IMR-90 (cell line): Measurements from ENCODE around the gene LRRC8C. TPM values are rescaled to one million over a fixed set of nuclear protein-coding genes. Genes with fewer than 3 reads are reported as not detected.

Experiments
- ATAC-seq: fragments of 200-7000 bp; cut with Tn5 transposase; 2 replicates; pipeline ENCODE4 v1.9.1; 2020; ENCODE audit warnings: low read depth, mild to moderate bottlenecking, moderate library complexity
- BruUV-seq: library from RNA; stranded (reverse); fragments of 400-500 nt; replicated peaks from 2 replicates; lab custom pipeline; 2021; lab: Mats Ljungman, UMichigan
- CTCF ChIA-PET: fragments of 300-600 bp; formaldehyde crosslinking; extraction: SDS; loops from one replicate; lab custom pipeline; 2021; ENCODE audit warnings: antibody characterized with exemption; lab: Yijun Ruan, JAX
- POLR2A ChIA-PET: fragments of 300-600 bp; sonication (Branson Sonifier 250); formaldehyde crosslinking; loops from one replicate; lab custom pipeline; 2022; ENCODE audit warnings: antibody characterized with exemption; ENCODE audit not compliant: unreplicated experiment; lab: Charles Lee
- DNase-seq: peaks from one replicate; pipeline ENCODE4 v3.0.0; 2013
- H2AFZ ChIP-seq: replicated peaks from 2 replicates; pipeline ENCODE3; 2013; ENCODE audit warnings: low read length, mild to moderate bottlenecking; ENCODE audit not compliant: poor library complexity
- H2AK5ac ChIP-seq: 2 replicates; pipeline ENCODE4 v1.6.1; 2013; ENCODE audit warnings: low read depth, low read length, inconsistent platforms
- H2AK9ac ChIP-seq: replicated peaks from 2 replicates; pipeline ENCODE3; 2013; ENCODE audit warnings: mild to moderate bottlenecking, low read depth, low read length, moderate library complexity; ENCODE audit not compliant: poor library complexity
- H2BK120ac ChIP-seq: 2 replicates; pipeline ENCODE4 v1.6.1; 2013; ENCODE audit warnings: low read depth, low read length, inconsistent platforms
- H2BK15ac ChIP-seq: 3 replicates; pipeline ENCODE4 v1.6.1; 2013; ENCODE audit warnings: low read depth, low read length, inconsistent platforms
- H2BK20ac ChIP-seq: 2 replicates; pipeline ENCODE4 v1.6.1; 2013; ENCODE audit warnings: low read depth, mild to moderate bottlenecking, inconsistent platforms, low read length, moderate library complexity
- H2BK5ac ChIP-seq: 2 replicates; pipeline ENCODE4 v1.6.1; 2013; ENCODE audit warnings: mild to moderate bottlenecking, low read depth, low read length, inconsistent platforms; ENCODE audit not compliant: poor library complexity, severe bottlenecking
- H3K14ac ChIP-seq: replicated peaks from 2 replicates; pipeline ENCODE4 v1.6.1; 2013; ENCODE audit warnings: low read depth, low read length, inconsistent platforms
- H3K18ac ChIP-seq: 2 replicates; pipeline ENCODE4 v1.6.1; 2013; ENCODE audit warnings: low read depth, low read length, control low read depth
- H3K23ac ChIP-seq: 2 replicates; pipeline ENCODE4 v1.6.1; 2013; ENCODE audit warnings: low read depth, low read length, inconsistent platforms
- H3K27ac ChIP-seq: 2 replicates; pipeline ENCODE4 v1.5.1; 2013; ENCODE audit warnings: mild to moderate bottlenecking, control low read depth, low read length; ENCODE audit not compliant: insufficient read depth
- H3K27me3 ChIP-seq: 2 replicates; pipeline ENCODE4 v1.6.1; 2013; ENCODE audit warnings: low read length; ENCODE audit not compliant: control insufficient read depth, insufficient read depth
- H3K36me3 ChIP-seq: 2 replicates; pipeline ENCODE4 v1.6.1; 2013; ENCODE audit warnings: low read length, mixed read lengths; ENCODE audit not compliant: control insufficient read depth, insufficient read depth
- H3K4ac ChIP-seq: 2 replicates; pipeline ENCODE4 v1.6.1; 2013; ENCODE audit warnings: low read depth, low read length, inconsistent platforms
- H3K4me1 ChIP-seq: 2 replicates; pipeline ENCODE4 v1.6.1; 2013; ENCODE audit warnings: low read length, mixed read lengths; ENCODE audit not compliant: control insufficient read depth, insufficient read depth
- H3K4me2 ChIP-seq: 2 replicates; pipeline ENCODE4 v1.6.1; 2013; ENCODE audit warnings: low read depth, mild to moderate bottlenecking, control low read depth, low read length, moderate library complexity
- H3K4me3 ChIP-seq: 2 replicates; pipeline ENCODE4 v1.5.1; 2013; ENCODE audit warnings: low read depth, mild to moderate bottlenecking, control low read depth, low read length, moderate library complexity; ENCODE audit not compliant: insufficient read depth
- H3K56ac ChIP-seq: 2 replicates; pipeline ENCODE4 v1.6.1; 2013; ENCODE audit warnings: low read length, inconsistent platforms; ENCODE audit not compliant: insufficient read depth; ENCODE audit errors: extremely low read depth
- H3K79me1 ChIP-seq, 2 experiments: 2 replicates each; pipeline ENCODE4 v1.6.1; 2013; ENCODE audit warnings: low read length in 2 of 2, inconsistent platforms in 1 of 2, low read depth in 1 of 2
- H3K9ac ChIP-seq: 2 replicates; pipeline ENCODE4 v1.6.1; 2013; ENCODE audit warnings: low read depth, low read length, control low read depth
- H3K9me1 ChIP-seq: 2 replicates; pipeline ENCODE4 v1.6.1; 2013; ENCODE audit warnings: low read length, inconsistent platforms; ENCODE audit not compliant: insufficient read depth
- H3K9me3 ChIP-seq: 2 replicates; pipeline ENCODE4 v1.6.1; 2013; ENCODE audit warnings: low read length; ENCODE audit not compliant: control insufficient read depth, insufficient read depth
- H4K20me1 ChIP-seq: 2 replicates; pipeline ENCODE4 v1.6.1; 2013; ENCODE audit warnings: low read length, inconsistent platforms; ENCODE audit not compliant: insufficient read depth
- H4K5ac ChIP-seq: 2 replicates; pipeline ENCODE4 v1.6.1; 2013; ENCODE audit warnings: mild to moderate bottlenecking, low read depth, low read length, control low read depth
- H4K8ac ChIP-seq, 2 experiments: 2 replicates each; pipeline ENCODE4 v1.6.1; 2013; ENCODE audit warnings: low read depth in 2 of 2, low read length in 2 of 2, control low read depth in 1 of 2, inconsistent platforms in 1 of 2
- H4K91ac ChIP-seq: 2 replicates; pipeline ENCODE4 v1.6.1; 2013; ENCODE audit warnings: low read depth, low read length, inconsistent platforms; ENCODE audit not compliant: insufficient read depth
- BHLHE40 ChIP-seq: fragments of 150-350 bp; IDR thresholded peaks from 2 replicates; pipeline ENCODE4 v1.6.1; 2016; ENCODE audit warnings: mild to moderate bottlenecking, low read depth, low read length
- CEBPB ChIP-seq: IDR thresholded peaks from 2 replicates; pipeline ENCODE4 v1.6.1; 2012; ENCODE audit warnings: low read depth, low read length, improper control_type of control experiment
- FOS ChIP-seq: fragments of 150-350 bp; IDR thresholded peaks from 2 replicates; pipeline ENCODE4 v1.6.1; 2016; ENCODE audit warnings: low read depth, low read length
- MXI1 ChIP-seq: IDR thresholded peaks from 2 replicates; pipeline ENCODE4 v1.6.1; 2012; ENCODE audit warnings: low read depth, mild to moderate bottlenecking, low read length, moderate library complexity, borderline replicate concordance
- NFE2L2 ChIP-seq: fragments of 150-350 bp; IDR thresholded peaks from 2 replicates; pipeline ENCODE4 v1.6.1; 2016; ENCODE audit warnings: low read depth, mild to moderate bottlenecking, low read length
- POLR2A ChIP-seq: IDR thresholded peaks from 2 replicates; pipeline ENCODE4 v1.6.1; 2012; ENCODE audit warnings: mild to moderate bottlenecking, low read depth, low read length
- RAD21 ChIP-seq: IDR thresholded peaks from 2 replicates; pipeline ENCODE4 v1.6.1; 2012; ENCODE audit warnings: low read length, improper control_type of control experiment
- RFX5 ChIP-seq: IDR thresholded peaks from 2 replicates; pipeline ENCODE4 v1.8.0; 2012; ENCODE audit warnings: low read depth, mild to moderate bottlenecking, low read length, moderate library complexity
- SMC3 ChIP-seq: fragments of 150-350 bp; IDR thresholded peaks from 2 replicates; pipeline ENCODE4 v1.6.1; 2016; ENCODE audit warnings: low read depth, mild to moderate bottlenecking, antibody characterized with exemption, low read length, moderate library complexity
- WGBS, 2 experiments: methylation state at CpG; one replicate each; pipeline versions ENCODE4 v1.1.5 to v1.1.7; 2013; ENCODE audit warnings: missing lambda C conversion rate in 2 of 2; ENCODE audit not compliant: insufficient read length in 1 of 2; ENCODE audit errors: extremely low coverage in 2 of 2; 5-methylcytosine and 5-hydroxymethylcytosine counted together
- dilution Hi-C: fragments of 300-500 bp; cut with HindIII; formaldehyde crosslinking; loops from one replicate; pipeline ENCODE4 v1.14.3; 2018; ENCODE audit warnings: low sequenced_read_pairs; ENCODE audit not compliant: unreplicated experiment
- in situ Hi-C: fragments of 300-500 bp; cut with MboI; formaldehyde crosslinking; loops from 3 replicates; pipeline ENCODE4 v1.14.3; 2019; ENCODE audit warnings: low sequenced_read_pairs, inconsistent platforms, mixed read lengths
- intact Hi-C: fragments of 100-400 bp; cut with micrococcal nuclease; formaldehyde crosslinking; loops from 2 replicates; pipeline ENCODE4 v1.10.0; 2022
- polyA plus RNA-seq, 3 experiments: library from polyadenylated mRNA; depleted of rRNA; stranded (reverse); fragments of >200 nt; gene quantifications; 2 replicates each; pipeline ENCODE4 v1.2.3, GENCODE V29; 2012; ENCODE audit warnings: low replicate concordance in 1 of 3
- total RNA-seq: library from RNA; depleted of rRNA; stranded (reverse); fragments of >200 nt; gene quantifications from 2 replicates; pipeline ENCODE4 v1.2.3, GENCODE V29; 2012
- TF ChIP-seq, protein P1 (sequence below): fragments of 150-350 bp; IDR thresholded peaks from 2 replicates; pipeline ENCODE4 v1.6.1; 2017; ENCODE audit warnings: mild to moderate bottlenecking, antibody characterized with exemption, low read length, low read depth
- TF ChIP-seq, protein P2 (sequence below): conservative IDR thresholded peaks from 2 replicates; pipeline ENCODE4 v1.5.1; 2012; ENCODE audit warnings: mild to moderate bottlenecking, low read depth, low read length, improper control_type of control experiment

The LRRC8C gene
- total and polyA plus RNA-seq, 2 of the 4 experiments (the other 2 are of a cell fraction) = 6.5 to 12.9 TPM

DNA sequence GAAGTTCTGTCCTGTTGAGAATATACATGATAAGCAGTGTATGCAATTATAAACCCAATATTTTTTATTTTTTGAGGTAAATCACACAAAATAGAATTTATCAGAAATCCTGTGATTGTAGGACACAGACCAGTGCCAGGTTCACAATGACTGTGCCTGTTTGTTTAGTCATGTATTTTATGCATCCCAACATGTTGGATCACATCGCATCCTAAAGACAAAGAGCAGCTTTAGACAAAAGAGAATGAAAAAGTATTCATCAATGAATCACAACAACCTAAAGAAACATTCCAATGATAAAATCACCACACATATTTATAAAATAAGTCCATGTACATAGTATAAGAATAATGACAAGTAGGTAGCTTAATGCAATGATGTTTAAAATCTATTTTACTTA lies 134.7 kb downstream of the LRRC8C start:
- no peak overlapping the region for H3K4me3 ChIP-seq
- no peak overlapping the region for H3K18ac ChIP-seq
- intact Hi-C loops = no loop called here
- H4K91ac ChIP-seq = no peak overlapping the region
- H3K4ac ChIP-seq = no peak overlapping the region
- H3K23ac ChIP-seq = no peak overlapping the region
- no peaks in the 10 kb centered on the region for H3K79me1 ChIP-seq
- ChIA-PET POLR2A (no interaction called here), CTCF (interaction anchor here (0.6 kb wide), 1 partner anchor 111 kb away, joined by 3 read pairs; no protein-coding TSS in a partner anchor)
- in situ Hi-C loops = loop anchor here (10.0 kb wide), 1 partner anchor 283 kb away; no protein-coding TSS in a partner anchor
- dilution Hi-C loops = no loop called here
- WGBS, 2 experiments = no CpG with 5 or more reads among the region's 1 CpG
- H2BK5ac ChIP-seq = no peak overlapping the region
- TF ChIP-seq SMC3 (no peak), FOS (no peak), POLR2A (no peak), CEBPB (no peak), NFE2L2 (no peak), BHLHE40 (no peak), RAD21 (no peak), RFX5 (no peak), MXI1 (no peak)
- TF ChIP-seq, protein P1, sequence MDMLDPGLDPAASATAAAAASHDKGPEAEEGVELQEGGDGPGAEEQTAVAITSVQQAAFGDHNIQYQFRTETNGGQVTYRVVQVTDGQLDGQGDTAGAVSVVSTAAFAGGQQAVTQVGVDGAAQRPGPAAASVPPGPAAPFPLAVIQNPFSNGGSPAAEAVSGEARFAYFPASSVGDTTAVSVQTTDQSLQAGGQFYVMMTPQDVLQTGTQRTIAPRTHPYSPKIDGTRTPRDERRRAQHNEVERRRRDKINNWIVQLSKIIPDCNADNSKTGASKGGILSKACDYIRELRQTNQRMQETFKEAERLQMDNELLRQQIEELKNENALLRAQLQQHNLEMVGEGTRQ = no peak
- TF ChIP-seq, protein P2, sequence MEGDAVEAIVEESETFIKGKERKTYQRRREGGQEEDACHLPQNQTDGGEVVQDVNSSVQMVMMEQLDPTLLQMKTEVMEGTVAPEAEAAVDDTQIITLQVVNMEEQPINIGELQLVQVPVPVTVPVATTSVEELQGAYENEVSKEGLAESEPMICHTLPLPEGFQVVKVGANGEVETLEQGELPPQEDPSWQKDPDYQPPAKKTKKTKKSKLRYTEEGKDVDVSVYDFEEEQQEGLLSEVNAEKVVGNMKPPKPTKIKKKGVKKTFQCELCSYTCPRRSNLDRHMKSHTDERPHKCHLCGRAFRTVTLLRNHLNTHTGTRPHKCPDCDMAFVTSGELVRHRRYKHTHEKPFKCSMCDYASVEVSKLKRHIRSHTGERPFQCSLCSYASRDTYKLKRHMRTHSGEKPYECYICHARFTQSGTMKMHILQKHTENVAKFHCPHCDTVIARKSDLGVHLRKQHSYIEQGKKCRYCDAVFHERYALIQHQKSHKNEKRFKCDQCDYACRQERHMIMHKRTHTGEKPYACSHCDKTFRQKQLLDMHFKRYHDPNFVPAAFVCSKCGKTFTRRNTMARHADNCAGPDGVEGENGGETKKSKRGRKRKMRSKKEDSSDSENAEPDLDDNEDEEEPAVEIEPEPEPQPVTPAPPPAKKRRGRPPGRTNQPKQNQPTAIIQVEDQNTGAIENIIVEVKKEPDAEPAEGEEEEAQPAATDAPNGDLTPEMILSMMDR = no peak
- H3K27me3 ChIP-seq = peaks cover 2% of the 10 kb centered on the region; the same call in 1 of the 2 replicates
- no peak overlapping the region for H3K9ac ChIP-seq
- no peaks in the 10 kb centered on the region; the same call in 1 of the 2 replicates for H3K4me1 ChIP-seq
- H3K9me1 ChIP-seq = no peaks in the 10 kb centered on the region
- no peak overlapping the region for H4K5ac ChIP-seq
- H2AK5ac ChIP-seq = no peak overlapping the region
- no peaks in the 10 kb centered on the region for H3K9me3 ChIP-seq
- H2AFZ ChIP-seq = no peak overlapping the region
- H4K8ac ChIP-seq = no peak overlapping the region
- no peaks in the 10 kb centered on the region for H4K20me1 ChIP-seq
- no peak overlapping the region for H3K56ac ChIP-seq
- no peak for DNase-seq
- H3K27ac ChIP-seq = no peak overlapping the region
- H3K14ac ChIP-seq = no peak overlapping the region
- BruUV-seq = no TSS peak
- no peak overlapping the region for H2BK20ac ChIP-seq
- H3K4me2 ChIP-seq = no peak overlapping the region
- H2BK15ac ChIP-seq = no peak overlapping the region
- H3K36me3 ChIP-seq = no peaks in the 10 kb centered on the region
- H2BK120ac ChIP-seq = no peak overlapping the region
- H2AK9ac ChIP-seq = no peak overlapping the region
- ATAC-seq = no peak
